SK-N-SH treated with all-trans-retinoic acid at 6 μM for 48 hours (cell line): ENCODE data around the gene LY9.

Experiments
- ATAC-seq: fragments of 200-7000 bp; cut with Tn5 transposase; 3 replicates; pipeline ENCODE4 v1.9.1; 2020; ENCODE audit warnings: mild to moderate bottlenecking, moderate library complexity
- BACH2 ChIP-seq: fragments of 250-450 bp; sonication (Bioruptor Pico); IDR thresholded peaks from 2 replicates; pipeline ENCODE4 v1.9.0; 2021; ENCODE audit warnings: mild to moderate bottlenecking, borderline replicate concordance
- CSDC2 ChIP-seq: fragments of 250-450 bp; sonication (Bioruptor Pico); IDR thresholded peaks from 2 replicates; pipeline ENCODE4 v1.5.0; 2020; ENCODE audit warnings: mild to moderate bottlenecking, moderate library complexity
- CSRNP3 ChIP-seq: fragments of 250-450 bp; sonication (Bioruptor Pico); IDR thresholded peaks from 2 replicates; pipeline ENCODE4 v1.5.1; 2021; ENCODE audit warnings: mild to moderate bottlenecking, moderate library complexity
- ESRRG ChIP-seq: fragments of 250-450 bp; sonication (Bioruptor Pico); IDR thresholded peaks from 2 replicates; pipeline ENCODE4 v1.6.1; 2021; ENCODE audit warnings: mild to moderate bottlenecking
- GLIS3 ChIP-seq: fragments of 250-450 bp; sonication (Bioruptor Pico); IDR thresholded peaks from 2 replicates; pipeline ENCODE4 v1.5.0; 2020; ENCODE audit warnings: mild to moderate bottlenecking, moderate library complexity
- ISL1 ChIP-seq: fragments of 250-450 bp; sonication (Bioruptor Pico); IDR thresholded peaks from 2 replicates; pipeline ENCODE4 v2.1.2; 2022; ENCODE audit warnings: mild to moderate bottlenecking, moderate library complexity
- PATZ1 ChIP-seq: fragments of 250-450 bp; sonication (Bioruptor Pico); IDR thresholded peaks from 2 replicates; pipeline ENCODE4 v1.8.0; 2020; ENCODE audit warnings: mild to moderate bottlenecking, moderate library complexity, borderline replicate concordance
- POU6F1 ChIP-seq: fragments of 250-450 bp; sonication (Bioruptor Pico); IDR thresholded peaks from 2 replicates; pipeline ENCODE4 v1.8.0; 2021; ENCODE audit warnings: low read depth, mild to moderate bottlenecking, moderate library complexity, borderline replicate concordance
- PPARA ChIP-seq: fragments of 250-450 bp; sonication (Bioruptor Pico); IDR thresholded peaks from 2 replicates; pipeline ENCODE4 v1.5.0; 2020; ENCODE audit warnings: mild to moderate bottlenecking, borderline replicate concordance
- RARB ChIP-seq: fragments of 250-450 bp; sonication (Bioruptor Pico); IDR thresholded peaks from 2 replicates; pipeline ENCODE4 v1.8.0; 2021; ENCODE audit warnings: mild to moderate bottlenecking, moderate library complexity
- TCF4 ChIP-seq: fragments of 250-450 bp; sonication (Bioruptor Pico); IDR thresholded peaks from 2 replicates; pipeline ENCODE4 v1.8.0; 2021; ENCODE audit warnings: mild to moderate bottlenecking, moderate library complexity, borderline replicate concordance
- ZC3H10 ChIP-seq: fragments of 250-450 bp; sonication (Bioruptor Pico); IDR thresholded peaks from 2 replicates; pipeline ENCODE4 v1.5.1; 2021; ENCODE audit warnings: mild to moderate bottlenecking, moderate library complexity
- ZFP30 ChIP-seq: fragments of 450-650 bp; formaldehyde crosslinking; IDR thresholded peaks from 2 replicates; pipeline ENCODE4 v1.5.0; 2022; ENCODE audit warnings: mild to moderate bottlenecking, moderate library complexity
- ZNF565 ChIP-seq: fragments of 450-650 bp; formaldehyde crosslinking; conservative IDR thresholded peaks from 2 replicates; pipeline ENCODE4 v1.5.0; 2020; ENCODE audit warnings: low read depth, mild to moderate bottlenecking, moderate library complexity
- ZNF70 ChIP-seq: fragments of 450-650 bp; formaldehyde crosslinking; IDR thresholded peaks from 2 replicates; pipeline ENCODE4 v1.5.0; 2020; ENCODE audit warnings: mild to moderate bottlenecking, moderate library complexity
- ZNF8 ChIP-seq: fragments of 450-650 bp; formaldehyde crosslinking; IDR thresholded peaks from 2 replicates; pipeline ENCODE4 v1.5.0; 2020; ENCODE audit warnings: mild to moderate bottlenecking, moderate library complexity
- TF ChIP-seq, protein P1 (sequence below): fragments of 250-450 bp; sonication (Bioruptor Pico); IDR thresholded peaks from 2 replicates; pipeline ENCODE4 v1.5.0; 2020; ENCODE audit warnings: mild to moderate bottlenecking, moderate library complexity

LY9 gene

DNA sequence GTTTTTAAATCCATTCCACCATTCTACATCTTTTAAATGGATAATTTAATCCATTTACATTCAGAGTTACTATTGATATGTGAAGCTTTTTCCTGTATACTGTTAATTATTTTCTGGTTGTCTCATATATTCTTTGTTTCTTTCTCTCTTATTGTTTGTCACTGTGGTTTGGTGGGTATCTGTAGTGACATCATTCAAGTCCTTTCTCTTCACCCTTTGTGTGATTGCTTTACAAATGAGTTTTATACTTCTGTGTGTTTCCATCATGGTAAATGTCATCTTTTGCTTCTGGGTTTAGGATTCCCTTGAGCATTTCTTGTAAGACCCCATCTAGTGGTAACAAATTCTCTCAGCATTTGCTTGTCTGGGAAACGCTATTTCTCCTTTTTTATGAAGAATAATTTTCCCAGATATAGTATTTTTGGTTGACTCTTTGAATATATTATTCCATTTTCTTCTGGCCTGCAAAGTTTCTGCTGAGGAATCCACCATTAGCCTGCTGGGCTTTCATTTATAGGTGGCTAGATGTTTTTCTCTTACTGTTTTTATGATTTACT is 10.2 kb downstream of the LY9 start:
- ATAC-seq: no peak
- TF ChIP-seq ZC3H10 (no peak), ZNF8 (CRISPR knock-in tag) (no peak), ESRRG (no peak), ZFP30 (CRISPR knock-in tag) (no peak), ZNF70 (no peak)

DNA sequence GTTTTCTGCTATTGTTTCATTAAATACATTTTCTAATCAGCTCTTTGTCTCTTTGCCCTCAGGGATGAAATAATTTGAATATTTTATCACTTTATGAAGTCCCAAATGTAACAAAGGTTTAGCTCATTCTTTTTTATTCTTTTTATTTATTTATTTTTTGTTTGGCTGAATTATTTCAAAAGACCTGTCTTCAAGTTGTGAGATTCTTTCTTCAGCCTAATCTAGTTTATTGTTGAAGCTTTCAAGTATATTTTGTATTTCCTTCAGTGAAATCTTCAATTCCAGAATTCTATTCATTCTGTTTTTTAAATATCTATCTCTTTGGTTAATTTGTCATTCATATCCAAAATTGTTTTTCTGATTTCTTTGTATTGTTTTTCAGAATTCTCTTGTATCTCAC is 10.8 kb downstream of the LY9 start:
- no peak for ATAC-seq
- TF ChIP-seq CSRNP3 (CRISPR knock-in tag): no peak
- no peak for TF ChIP-seq TCF4
- no peak for TF ChIP-seq BACH2
- no peak for TF ChIP-seq POU6F1 (CRISPR knock-in tag)
- no peak for TF ChIP-seq PATZ1 (CRISPR knock-in tag)
- TF ChIP-seq RARB (CRISPR knock-in tag): no peak
- TF ChIP-seq, protein P1, sequence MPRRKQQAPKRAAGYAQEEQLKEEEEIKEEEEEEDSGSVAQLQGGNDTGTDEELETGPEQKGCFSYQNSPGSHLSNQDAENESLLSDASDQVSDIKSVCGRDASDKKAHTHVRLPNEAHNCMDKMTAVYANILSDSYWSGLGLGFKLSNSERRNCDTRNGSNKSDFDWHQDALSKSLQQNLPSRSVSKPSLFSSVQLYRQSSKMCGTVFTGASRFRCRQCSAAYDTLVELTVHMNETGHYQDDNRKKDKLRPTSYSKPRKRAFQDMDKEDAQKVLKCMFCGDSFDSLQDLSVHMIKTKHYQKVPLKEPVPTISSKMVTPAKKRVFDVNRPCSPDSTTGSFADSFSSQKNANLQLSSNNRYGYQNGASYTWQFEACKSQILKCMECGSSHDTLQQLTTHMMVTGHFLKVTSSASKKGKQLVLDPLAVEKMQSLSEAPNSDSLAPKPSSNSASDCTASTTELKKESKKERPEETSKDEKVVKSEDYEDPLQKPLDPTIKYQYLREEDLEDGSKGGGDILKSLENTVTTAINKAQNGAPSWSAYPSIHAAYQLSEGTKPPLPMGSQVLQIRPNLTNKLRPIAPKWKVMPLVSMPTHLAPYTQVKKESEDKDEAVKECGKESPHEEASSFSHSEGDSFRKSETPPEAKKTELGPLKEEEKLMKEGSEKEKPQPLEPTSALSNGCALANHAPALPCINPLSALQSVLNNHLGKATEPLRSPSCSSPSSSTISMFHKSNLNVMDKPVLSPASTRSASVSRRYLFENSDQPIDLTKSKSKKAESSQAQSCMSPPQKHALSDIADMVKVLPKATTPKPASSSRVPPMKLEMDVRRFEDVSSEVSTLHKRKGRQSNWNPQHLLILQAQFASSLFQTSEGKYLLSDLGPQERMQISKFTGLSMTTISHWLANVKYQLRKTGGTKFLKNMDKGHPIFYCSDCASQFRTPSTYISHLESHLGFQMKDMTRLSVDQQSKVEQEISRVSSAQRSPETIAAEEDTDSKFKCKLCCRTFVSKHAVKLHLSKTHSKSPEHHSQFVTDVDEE (CRISPR knock-in tag): no peak
- TF ChIP-seq CSDC2: no peak
- no peak for TF ChIP-seq ESRRG

- no peak for ATAC-seq
- TF ChIP-seq CSDC2 (no peak), ZC3H10 (no peak), PATZ1 (CRISPR knock-in tag) (no peak)
Observed at GRCh38 chr1:160807247-160807646, 11.3 kb downstream of the LY9 start.

DNA sequence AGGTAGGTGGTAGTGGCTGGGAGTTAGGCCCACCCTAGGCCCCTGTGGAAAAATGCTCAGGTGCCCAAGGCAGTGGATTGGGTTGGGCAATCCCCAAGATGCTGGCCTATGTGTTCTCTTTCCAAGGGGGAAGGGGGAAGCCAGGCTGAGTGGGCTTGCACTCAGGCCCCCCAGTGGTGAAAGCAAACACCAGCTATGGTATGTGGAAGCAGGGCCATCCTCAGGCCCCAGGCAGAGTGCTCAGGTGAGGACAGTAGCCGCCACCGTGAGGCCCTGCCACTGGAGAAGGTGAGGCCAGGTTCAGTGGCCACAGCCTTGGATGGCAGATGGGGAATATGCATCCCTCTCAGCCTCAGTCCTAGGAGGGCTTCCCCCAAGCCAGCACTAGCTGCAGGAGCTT is 11.8 kb downstream of the LY9 start:
- no peak for ATAC-seq
- TF ChIP-seq ISL1 (CRISPR knock-in tag): no peak
- TF ChIP-seq ZNF565 (CRISPR knock-in tag): no peak
- TF ChIP-seq, protein P1 (CRISPR knock-in tag): no peak
- TF ChIP-seq PATZ1 (CRISPR knock-in tag): no peak
- TF ChIP-seq GLIS3 (CRISPR knock-in tag): no peak
- no peak for TF ChIP-seq ZNF70
- no peak for TF ChIP-seq RARB (CRISPR knock-in tag)
- TF ChIP-seq ZFP30 (CRISPR knock-in tag): no peak
- TF ChIP-seq CSDC2: no peak
- no peak for TF ChIP-seq POU6F1 (CRISPR knock-in tag)
- TF ChIP-seq PPARA (CRISPR knock-in tag): no peak
